Hematopoietic multipotent progenitor cell (in vitro differentiated cells): ENCODE results near the gene RFC4. TPM values are rescaled to one million over a fixed set of nuclear protein-coding genes. Genes with fewer than 3 reads are reported as not detected.
"Not testable (repeated sequence)": the region's sequence is repeated elsewhere in the genome, so short reads cannot be mapped to it uniquely, and the experiment has no call there.

Source experiments
- DNase-seq, 3 donors: peaks; one replicate each; pipeline ENCODE4 v3.0.0-alpha.2; 2011 to 2015; ENCODE audit warnings: low read depth in 2 of 3, low spot score in 2 of 3
- total RNA-seq: library from RNA; depleted of rRNA; stranded (reverse); fragments of >200 nt; gene quantifications from one replicate; pipeline ENCODE4 v1.2.3, GENCODE V29; 2012

RFC4 gene
- total RNA-seq, 1 donor: 10.0 TPM

GRCh38 chr3:186825294-186825821 lies 19.1 kb upstream of the RFC4 start:
- peak in 2 of 3 donors; percentile 42 to 49 for DNase-seq

- DNase-seq: no peak
These were observed 18.3 kb upstream of the RFC4 start for GRCh38 chr3:186824430-186825139.

GRCh38 chr3:186823386-186823785 lies 17.1 kb upstream of the RFC4 start:
- peak in 1 of 3 donors; percentile 33 for DNase-seq

GRCh38 chr3:186822388-186822759 lies 16.1 kb upstream of the RFC4 start:
- DNase-seq: not testable (repeated sequence)

GRCh38 chr3:186821429-186822387 lies 15.4 kb upstream of the RFC4 start:
- DNase-seq: peak; percentile 28 to 82 (median 57)

GRCh38 chr3:186818956-186819355 lies 12.7 kb upstream of the RFC4 start:
- no peak for DNase-seq

- no peak for DNase-seq
These were observed 12.2 kb upstream of the RFC4 start for GRCh38 chr3:186818516-186818915.

- peak in 1 of 3 donors; percentile 14 for DNase-seq
These were observed 9.2 kb upstream of the RFC4 start for GRCh38 chr3:186815435-186815834.

- DNase-seq: no peak
These were observed 7.8 kb upstream of the RFC4 start for GRCh38 chr3:186814100-186814499.

GRCh38 chr3:186811313-186811712 lies 5.0 kb upstream of the RFC4 start:
- DNase-seq: not testable (repeated sequence)

- DNase-seq: no peak
These were observed 4.2 kb upstream of the RFC4 start for GRCh38 chr3:186810336-186810996.

- no peak for DNase-seq
These were observed 949 bp upstream of the RFC4 start for GRCh38 chr3:186807231-186807630.

GRCh38 chr3:186803447-186803846 lies 2.8 kb downstream of the RFC4 start:
- DNase-seq: not testable (repeated sequence)

- no peak for DNase-seq
These were observed 3.6 kb downstream of the RFC4 start for GRCh38 chr3:186802701-186803100.

GRCh38 chr3:186800285-186800684 lies 6.0 kb downstream of the RFC4 start:
- DNase-seq: no peak

GRCh38 chr3:186798239-186798874 lies 7.9 kb downstream of the RFC4 start:
- no peak for DNase-seq

GRCh38 chr3:186790261-186790981 lies 15.9 kb downstream of the RFC4 start:
- DNase-seq: peak in 1 of 3 donors; percentile 22

GRCh38 chr3:186789554-186790260 lies 16.6 kb downstream of the RFC4 start:
- peak in 1 of 3 donors; percentile 18 for DNase-seq
